NCI-H1930 (cell line): ENCODE results near the gene GDF2.

Source experiments
- DNase-seq, 2 experiments: peaks; one replicate each; lab custom pipeline; 2025; lab: John Stamatoyannopoulos, UW

GDF2 gene

DNA sequence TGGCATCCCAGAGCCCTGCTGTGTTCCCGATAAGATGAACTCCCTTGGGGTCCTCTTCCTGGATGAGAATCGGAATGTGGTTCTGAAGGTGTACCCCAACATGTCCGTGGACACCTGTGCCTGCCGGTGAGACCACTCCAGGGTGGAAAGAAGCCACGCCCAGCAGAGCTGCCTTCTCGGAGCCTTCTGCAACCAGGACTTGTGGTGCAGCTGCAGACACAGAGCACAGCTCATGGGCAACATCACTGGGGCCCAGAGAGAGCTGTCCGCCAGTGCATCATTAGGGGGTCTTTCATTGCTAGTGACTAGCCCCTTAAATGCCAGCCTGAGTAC lies 9.6 kb upstream of the GDF2 start:
- DNase-seq: no peak

DNA sequence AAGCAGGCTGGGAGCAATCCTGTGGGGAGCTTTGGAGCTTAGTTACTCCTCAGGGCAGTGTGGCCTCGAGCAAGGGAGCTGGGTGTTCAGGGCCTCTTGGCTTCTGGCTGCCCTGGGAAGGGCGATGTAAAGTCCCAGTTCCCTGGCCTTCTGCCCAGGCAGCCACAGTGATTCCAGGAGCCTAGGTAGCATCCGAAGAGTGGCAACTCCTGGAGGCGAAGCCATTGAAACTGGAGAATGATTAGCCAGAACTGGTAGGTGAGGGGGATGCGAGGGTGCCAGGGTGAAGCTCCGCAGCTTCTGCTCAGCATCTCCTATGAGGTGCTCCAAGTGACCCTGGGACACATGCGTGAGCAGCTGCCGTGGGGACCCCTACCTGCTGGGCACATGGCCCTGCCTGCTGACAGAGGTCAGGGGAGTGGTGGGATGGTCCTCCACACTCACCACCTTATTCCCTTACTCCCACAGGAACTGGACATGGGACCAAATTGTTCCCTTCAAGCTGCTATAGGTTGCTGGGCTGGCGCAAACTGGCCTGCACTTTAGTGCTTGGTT lies 7.8 kb upstream of the GDF2 start:
- no peak for DNase-seq

DNA sequence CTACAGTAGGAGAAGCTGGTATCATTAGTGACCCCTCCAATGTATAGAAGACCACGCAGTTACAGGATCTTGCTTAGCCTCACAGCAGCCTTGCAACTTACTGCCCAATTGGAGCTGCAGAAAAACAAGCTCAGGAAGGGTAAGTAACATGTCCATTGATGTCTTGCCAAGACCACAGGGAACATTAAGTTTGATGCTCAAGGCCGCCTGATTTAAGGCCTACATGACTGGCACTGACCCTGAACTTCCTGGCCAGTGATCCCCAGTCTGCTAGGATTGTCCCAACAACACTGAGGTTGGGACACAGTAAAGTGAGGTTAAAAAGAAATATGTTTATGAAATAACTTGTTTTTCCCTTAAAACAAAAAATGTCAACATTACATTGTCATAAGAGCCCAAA lies 6.8 kb upstream of the GDF2 start:
- no peak for DNase-seq

DNA sequence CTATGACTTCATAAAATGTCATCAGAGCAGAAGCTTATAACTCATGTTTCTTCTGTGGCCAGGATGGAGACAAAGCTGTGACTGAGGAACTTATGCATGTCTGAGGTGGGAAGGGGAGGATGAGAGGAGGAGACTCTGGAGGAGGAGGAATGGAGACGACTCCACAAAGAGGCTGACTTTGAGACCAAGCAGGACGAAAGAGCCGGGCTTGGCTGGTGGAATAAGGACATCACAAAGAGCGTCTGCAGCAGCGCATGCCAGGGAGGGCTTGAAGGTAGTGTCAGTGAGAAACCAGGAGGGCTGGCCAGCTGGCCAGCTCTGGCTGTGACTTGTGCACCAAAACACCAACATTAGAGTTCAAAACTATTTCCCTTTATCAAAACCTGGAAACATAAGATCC lies 6.1 kb upstream of the GDF2 start:
- DNase-seq: no peak

DNA sequence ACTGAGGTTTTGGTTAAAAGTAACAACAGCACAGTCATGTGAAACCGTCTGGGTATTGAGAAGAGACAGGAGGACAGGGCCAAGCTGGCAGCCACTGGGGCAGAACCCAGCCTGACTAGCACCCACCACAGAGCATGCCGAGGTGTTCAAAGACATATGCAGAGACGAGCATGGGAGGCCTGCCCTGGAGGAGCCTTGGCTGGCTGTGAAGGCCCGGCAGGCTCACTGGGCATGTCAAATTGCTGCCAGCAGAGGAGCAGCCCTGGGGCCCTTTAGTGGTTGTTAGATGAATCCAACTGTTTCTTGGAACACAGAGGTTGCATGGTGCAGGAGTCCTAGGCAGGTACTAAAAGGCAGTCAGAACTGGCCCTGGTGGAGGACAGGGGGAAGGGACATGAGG lies 5.0 kb upstream of the GDF2 start:
- DNase-seq: no peak

DNA sequence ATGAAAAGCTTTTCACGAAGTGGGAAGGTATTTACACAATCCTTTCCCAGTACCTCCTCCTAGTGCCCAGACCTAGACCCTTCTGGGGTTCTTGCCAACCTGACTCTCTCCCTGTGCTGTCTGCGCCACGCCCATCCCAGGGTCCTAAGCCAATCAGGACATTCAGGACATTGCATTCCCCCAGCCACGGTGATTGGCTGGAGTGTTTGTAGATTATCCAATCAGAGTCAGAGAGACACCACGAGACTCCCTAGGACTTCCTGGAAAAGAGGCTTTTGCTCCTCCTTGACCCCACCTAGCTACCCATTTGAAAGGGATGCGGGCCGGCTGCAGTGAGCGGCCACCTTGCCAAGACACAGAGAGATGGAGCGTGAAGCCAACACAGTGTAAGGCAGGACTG lies 3.5 kb upstream of the GDF2 start:
- no peak for DNase-seq

DNA sequence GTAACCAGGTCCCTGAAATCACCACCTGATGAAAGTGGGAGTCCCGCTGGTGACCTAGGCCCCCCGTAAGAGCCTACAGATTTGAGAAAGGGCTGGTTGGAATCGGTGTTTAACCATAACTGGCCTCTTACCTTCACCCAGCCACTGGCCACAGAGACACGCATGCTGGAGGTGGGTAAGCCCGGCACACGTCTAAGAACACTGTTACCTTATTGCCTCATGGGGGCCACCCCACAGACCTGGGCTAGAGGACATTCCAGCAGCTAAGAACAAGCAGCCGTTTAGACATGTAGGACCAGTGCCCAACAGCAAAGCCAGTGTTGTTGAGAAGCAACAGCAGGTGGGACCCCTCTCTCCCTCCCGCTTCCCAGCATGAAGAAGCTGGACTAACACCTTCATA lies 2.5 kb upstream of the GDF2 start:
- DNase-seq: no peak

DNA sequence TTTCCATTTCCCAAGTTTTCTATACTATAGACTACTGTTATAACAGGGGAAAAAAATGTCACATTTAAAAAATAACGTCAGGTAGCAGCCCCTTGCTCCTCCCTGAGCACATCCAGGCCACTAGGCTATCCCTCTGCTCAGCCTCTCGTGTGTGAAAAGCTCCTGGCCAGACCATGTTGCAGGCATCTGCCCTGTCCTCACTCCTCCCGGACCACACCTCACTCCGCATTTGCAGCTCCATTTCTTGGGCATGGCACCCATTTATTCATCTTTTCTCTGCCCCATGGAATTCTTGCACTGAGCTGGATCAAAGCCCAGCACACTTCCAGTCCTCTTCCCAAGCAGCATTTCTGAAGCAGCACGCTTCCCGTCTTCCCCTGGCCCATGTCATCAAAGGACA lies 1.4 kb upstream of the GDF2 start:
- DNase-seq: no peak

DNA sequence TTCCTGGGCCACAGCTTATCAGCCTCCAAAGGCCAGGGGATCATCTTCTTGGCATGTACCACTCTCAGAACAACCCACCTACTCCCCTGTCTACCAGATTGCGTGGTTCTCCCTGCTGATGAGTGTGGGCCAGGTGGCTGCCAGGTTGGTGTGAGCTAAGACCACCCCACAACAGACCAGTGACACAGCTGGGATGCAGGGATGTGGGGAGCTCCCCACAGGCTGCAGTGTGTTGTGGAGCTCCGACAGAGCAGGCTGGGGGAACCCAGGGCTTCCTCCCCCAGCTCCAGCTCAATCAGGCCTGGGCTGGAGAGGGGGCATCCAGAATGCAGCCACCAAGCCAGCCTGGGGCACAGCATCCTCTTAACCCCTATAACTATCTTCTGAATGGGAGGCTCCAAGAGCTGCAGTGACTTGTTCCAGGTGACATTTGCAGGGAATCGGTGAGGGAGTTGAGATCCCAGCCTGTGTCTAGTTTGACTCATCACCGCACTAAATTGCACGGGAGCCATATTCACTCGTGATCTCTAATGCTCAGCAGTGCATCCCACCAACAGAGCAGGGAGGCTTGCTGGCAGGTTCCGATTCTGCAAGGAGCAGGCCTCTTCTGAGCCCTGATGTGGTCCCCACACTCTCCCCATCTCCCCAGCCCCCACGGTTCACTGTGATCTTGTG lies 596 bp upstream of the GDF2 start:
- no peak for DNase-seq

DNA sequence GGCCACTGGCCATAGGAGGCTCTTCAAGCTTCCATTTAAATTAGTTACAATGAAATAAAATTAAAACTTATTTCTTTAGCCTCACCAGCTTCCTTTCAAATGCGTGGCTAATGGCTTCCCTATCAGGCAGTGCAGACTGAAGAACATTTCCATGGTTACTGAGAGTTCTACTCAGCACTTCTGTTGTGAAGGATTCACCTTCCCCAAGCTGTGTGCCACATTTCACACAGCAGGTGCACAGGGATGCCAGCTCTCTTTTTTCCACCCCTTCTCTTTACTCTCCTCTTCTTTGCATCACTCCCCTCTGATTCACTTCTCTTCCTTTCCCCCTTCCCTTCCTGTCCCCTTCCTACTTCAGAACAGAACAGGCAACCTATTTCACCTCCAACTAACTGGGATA lies 833 bp downstream of the GDF2 start:
- no peak for DNase-seq

DNA sequence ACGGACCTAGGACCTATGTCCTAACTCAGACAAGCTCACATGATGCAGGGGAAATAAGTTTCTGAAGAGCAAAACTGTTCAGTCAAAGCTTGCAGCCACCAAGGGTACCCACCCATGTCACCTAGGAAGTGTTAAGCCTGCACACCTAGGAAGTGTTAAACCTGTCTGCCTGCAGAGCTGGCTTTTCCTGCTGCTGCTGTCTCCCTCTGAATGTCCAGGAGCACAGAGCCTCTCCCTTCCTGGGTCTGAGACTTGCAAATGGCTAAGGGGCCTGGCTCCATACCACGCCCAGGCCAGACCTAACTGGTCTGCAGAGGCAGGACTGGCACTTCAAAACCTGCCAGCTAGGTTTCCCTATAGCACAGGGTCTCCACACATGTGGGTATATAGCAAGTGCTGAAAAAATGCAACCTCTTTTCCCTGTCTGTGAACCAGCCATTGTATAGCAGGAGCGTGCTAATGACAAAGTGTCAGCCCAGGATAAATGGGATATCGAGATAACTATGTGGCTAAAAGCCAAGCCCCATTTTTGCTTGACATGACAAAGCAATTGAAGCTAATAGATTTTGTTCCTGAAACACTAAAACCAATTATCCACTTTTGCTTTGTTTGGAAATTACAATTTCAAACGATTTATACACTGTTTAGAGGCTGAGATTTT lies 1.5 kb downstream of the GDF2 start:
- DNase-seq: no peak

DNA sequence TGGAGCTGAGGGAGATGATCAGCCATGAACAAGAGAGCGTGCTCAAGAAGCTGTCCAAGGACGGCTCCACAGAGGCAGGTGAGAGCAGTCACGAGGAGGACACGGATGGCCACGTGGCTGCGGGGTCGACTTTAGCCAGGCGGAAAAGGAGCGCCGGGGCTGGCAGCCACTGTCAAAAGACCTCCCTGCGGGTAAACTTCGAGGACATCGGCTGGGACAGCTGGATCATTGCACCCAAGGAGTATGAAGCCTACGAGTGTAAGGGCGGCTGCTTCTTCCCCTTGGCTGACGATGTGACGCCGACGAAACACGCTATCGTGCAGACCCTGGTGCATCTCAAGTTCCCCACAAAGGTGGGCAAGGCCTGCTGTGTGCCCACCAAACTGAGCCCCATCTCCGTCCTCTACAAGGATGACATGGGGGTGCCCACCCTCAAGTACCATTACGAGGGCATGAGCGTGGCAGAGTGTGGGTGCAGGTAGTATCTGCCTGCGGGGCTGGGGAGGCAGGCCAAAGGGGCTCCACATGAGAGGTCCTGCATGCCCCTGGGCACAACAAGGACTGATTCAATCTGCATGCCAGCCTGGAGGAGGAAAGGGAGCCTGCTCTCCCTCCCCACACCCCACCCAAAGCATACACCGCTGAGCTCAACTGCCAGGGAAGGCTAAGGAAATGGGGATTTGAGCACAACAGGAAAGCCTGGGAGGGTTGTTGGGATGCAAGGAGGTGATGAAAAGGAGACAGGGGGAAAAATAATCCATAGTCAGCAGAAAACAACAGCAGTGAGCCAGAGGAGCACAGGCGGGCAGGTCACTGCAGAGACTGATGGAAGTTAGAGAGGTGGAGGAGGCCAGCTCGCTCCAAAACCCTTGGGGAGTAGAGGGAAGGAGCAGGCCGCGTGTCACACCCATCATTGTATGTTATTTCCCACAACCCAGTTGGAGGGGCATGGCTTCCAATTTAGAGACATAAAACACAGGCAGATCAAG lies 3.3 kb downstream of the GDF2 start:
- no peak for DNase-seq

DNA sequence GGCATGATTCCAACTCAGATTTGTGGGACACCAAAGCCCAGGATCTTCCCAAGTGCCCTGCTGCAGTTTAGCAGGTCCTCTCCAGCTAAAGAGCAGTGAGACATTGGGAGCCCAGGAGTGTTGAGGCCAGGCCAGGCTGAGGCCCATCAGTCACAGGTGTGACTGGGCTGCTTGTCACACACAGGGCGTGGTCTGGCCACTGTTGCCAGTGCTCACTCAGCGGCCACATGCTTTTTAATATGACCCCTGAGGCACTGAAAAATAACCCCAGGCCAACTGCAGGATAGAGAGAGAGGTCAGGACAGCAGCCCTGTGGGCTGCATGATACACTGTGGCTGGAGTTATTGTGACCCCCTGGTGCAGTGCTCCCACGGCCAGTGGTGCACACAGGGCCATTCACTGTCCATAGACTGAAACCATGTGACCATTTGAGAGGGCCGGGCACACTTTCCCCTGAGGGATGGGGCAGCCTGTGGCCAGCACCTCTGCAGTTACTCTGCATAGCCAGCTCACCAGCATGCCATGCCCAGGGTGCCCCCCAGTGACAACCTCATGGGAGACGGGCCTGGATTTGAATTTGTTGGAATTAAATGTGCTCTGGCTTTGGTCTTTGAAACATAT lies 4.2 kb downstream of the GDF2 start:
- no peak for DNase-seq

DNA sequence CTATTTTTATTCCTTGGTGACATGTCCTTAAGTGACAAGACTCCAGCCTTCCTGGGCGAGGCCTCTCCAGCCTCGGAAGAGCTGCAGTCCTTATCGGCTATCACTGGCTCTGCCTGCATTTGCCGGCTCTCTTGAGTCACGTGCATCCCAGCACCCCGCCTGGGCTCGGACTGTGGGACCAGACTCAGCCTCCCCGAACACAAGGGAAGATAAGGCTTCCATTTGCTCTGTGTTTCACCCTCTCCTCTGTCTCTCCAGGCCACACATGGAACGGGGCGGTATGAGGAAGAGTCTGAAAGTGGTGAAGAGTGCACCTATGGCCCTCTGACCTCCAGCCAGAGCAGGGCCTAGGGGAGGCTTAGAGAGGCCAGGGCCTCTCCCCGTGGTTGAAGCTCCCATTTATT lies 4.7 kb downstream of the GDF2 start:
- no peak for DNase-seq

DNA sequence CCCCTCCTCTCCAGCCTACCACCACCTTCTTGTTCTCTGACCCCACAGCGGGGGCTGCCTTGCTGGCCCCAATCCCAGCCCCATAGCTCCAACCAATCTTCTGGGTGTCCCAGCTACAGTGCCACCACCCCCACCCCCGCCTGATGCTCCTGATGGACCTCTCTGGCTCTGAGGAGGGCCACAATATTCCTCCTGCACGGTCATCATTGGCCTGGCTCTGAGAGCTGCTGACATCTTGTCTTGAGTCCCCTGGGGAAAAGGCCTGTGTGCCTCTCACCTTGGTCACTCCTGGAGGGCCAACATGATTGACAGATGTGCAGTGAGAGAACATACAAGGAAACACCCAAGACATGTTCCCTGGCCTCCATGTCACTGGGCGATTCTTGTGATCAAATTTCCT lies 7.6 kb downstream of the GDF2 start:
- DNase-seq: no peak

DNA sequence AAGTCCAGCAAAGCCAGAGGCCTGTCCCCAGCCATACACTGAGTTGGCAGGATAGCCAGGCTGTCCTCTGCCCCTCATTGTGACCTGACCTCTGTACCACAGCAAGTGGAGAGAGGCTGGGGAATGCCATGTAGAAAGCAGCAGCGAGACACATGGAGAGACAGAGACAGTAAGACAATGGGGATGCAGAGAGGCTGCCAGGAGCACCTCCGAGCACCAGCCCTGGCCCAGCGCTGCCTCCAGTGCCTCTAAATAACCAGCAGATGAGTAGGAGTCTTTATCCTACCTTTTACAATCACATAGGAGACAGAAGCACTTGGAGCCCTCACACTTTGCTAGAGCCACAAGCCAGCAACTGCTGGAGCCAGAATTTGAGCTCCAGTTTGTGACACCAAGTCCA lies 8.1 kb downstream of the GDF2 start:
- DNase-seq: no peak

DNA sequence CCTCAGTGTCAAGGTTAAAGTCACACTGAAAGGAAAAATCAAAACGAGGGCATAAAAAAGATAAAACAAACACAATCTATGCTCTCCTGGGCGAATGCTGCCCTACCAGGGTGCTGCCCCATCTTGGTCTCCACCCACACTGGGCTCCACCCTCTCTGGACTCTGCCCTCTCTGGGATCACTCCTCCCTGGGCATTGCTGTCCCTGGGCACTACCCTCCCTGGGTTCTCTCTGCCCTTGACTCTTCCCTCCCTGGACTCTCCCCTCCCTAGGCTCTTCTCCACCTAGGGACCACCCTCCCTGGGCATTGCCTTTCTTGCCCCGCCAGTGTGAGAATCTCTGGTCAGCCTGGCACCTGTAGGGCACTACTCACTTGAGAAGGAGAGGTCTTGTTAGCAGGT lies 8.6 kb downstream of the GDF2 start:
- no peak for DNase-seq

DNA sequence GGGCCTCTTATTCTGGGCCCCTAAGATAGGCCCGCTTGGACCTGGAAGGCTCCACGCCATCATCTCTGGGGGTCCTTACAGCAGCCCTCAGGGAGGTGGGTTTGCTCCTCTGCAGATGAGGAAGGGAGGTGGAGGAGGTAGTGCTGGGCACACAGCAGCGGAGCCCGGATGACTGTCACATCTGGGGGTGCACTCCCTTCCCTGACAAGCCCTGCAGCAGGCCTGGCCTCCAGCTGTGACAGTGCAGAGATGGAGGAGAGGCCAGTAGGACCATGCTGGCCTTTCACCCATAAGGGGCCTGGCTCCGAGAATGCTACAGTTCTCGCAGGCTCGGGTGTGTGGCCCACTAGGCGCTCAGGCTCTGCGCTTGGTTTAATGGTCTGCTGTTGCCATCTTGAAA lies 9.2 kb downstream of the GDF2 start:
- no peak for DNase-seq

DNA sequence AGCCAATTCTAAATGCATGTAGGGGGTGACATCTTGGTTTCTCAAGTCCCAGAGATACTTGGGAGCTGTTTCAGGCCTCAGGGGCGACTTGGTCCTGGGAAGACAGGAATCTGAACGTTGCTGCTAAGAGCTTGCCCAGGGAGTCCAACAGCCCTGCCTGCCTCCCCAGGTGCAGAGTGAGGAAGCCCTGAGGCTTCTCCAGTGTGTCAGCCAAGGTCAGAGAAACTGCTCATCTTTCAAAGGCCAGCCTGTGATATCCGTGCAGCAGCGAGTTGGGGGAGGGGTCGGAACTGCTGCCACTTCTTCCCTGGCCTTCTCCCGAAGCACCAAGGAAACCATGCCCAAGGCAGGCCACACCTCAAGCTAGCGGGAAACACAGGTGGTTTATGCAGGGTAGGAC lies 9.7 kb downstream of the GDF2 start:
- no peak for DNase-seq

DNA sequence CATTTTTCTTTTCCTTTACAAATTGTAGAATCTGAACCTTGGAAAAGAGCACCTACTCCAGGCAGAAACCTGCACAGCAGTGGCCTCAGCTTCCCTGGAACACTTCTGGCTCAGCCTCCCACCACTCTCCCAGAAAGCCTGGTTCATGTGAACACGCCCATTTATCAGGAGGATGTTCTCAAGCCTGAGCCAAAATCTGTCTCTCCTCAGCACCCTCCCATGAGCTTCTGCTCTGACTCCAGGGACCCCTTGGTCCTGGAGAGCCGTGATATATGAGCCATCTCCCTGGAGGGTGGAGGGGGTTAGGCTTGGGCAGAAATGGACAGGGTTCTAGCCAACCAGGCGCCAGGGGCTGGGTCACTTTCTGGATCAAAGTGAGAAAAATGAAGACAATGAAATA lies 10.1 kb downstream of the GDF2 start:
- no peak for DNase-seq

DNA sequence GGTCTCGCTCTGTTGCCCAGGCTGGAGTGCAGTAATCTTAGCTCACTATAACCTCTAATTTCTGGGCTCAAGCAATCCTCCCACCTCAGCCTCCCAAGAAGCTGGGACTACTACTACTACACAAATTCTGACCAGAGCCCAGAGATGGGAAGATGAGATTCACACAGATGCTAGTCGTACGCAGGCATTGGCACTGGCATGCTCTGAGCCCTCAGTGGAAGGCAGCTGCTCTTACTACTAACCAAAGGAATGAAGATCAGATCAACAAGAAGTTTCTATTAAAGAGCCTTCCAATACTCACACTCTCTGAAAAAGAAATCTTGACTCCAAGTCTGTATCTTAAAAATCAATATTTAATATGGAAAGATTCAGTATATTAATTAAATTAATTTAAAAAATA lies 10.7 kb downstream of the GDF2 start:
- no peak for DNase-seq

DNA sequence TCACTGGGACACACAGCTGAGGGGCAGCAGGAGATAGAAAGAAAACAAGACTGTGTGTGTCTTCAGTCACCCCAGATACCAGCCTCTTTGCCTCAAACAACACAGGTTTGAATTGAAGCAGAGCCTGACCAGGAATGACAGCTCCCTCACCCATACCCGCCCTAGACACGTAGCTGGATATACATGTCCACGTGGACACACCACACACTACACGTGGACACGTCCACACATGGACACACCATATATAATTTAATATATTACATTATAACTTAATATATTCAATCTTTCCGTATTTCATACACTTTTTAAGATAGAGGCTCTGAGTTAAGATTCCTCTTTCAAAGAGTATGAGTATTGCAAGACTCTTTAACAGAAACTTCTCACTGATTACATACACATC lies 11.3 kb downstream of the GDF2 start:
- no peak for DNase-seq
